NCI-H1105 treated with DMSO at 0.1 percent for 48 hours (cell line): ENCODE results near the gene GALE.

ENCODE experiments used
- DNase-seq: peaks from one replicate; lab custom pipeline; 2025; lab: John Stamatoyannopoulos, UW

The GALE gene

DNA sequence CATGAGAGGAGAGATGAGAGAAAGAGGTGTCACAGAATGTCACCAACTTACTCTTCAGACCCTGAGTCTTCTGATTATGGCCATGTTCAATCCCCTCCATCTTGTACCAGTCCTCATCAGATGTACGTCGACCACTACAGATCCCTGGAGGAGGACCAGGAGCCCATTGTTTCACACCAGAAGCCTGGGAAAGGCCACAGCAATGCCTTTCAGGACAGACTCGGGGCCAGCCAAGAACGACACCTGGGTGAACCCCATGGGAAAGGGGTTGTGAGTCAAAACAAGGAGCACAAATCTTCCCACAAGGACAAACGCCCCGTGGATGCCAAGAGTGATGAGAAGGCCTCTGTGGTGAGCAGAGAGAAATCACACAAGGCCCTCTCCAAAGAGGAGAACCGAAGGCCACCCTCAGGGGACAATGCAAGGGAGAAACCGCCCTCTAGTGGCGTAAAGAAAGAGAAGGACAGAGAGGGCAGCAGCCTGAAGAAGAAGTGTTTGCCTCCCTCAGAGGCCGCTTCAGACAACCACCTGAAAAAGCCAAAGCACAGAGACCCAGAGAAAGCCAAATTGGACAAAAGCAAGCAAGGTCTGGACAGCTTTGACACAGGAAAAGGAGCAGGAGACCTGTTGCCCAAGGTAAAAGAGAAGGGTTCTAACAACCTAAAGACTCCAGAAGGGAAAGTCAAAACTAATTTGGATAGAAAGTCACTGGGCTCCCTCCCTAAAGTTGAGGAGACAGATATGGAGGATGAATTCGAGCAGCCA lies 49.3 kb downstream of the GALE start:
- no peak for DNase-seq

DNA sequence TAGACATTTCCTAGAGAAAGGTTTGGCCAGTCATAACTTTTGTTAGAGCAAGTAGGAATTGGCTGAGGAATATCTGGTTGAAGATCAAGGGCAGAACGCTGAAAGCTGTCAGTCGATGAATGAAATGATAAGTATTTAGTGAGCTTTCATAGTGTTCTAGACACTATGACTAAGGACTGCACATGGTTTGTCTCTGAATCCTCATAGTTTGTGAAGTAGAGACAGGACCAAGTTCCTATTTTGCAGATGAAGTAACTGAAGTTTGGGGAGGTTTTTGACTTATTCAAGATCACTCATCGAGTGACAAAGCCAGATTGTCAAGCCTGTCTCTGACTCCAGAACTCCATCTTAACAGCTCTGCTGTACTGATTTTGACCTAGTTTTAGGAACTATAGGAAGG lies 52.5 kb downstream of the GALE start:
- no peak for DNase-seq
